Activated CD4-positive, alpha-beta T cell treated with anti-CD3 and anti-CD28 coated beads for 1 hour (primary cell): ENCODE results near the gene B3GNT7.
"Not testable (repeated sequence)": the region's sequence is repeated elsewhere in the genome, so short reads cannot be mapped to it uniquely, and the experiment has no call there.

ENCODE experiments used
- DNase-seq: peaks from one replicate; pipeline ENCODE4 v3.0.0-alpha.2; 2020

The B3GNT7 gene

DNA sequence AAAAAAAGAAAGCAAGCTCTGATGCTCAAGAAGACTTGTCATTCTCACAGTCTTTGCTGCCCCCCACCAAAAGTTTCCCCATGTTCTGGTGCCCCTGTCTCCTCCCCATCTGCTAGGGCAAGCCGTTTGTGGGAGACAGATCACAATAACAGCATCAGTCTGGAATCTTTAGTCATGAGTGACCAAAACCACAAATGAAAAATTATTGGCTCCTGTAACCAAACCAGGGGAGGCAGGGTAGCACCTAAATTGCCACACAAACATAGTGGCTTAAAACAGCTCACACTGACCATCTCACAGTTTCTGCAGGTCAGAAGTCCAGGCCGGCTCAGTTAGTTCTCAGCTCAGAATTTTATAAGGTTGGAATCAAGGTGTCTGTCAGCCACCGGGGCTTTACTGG is 9.1 kb upstream of the B3GNT7 start:
- DNase-seq = no peak

GRCh38 chr2:231387904-231388724 is 7.4 kb upstream of the B3GNT7 start:
- no peak for DNase-seq

DNA sequence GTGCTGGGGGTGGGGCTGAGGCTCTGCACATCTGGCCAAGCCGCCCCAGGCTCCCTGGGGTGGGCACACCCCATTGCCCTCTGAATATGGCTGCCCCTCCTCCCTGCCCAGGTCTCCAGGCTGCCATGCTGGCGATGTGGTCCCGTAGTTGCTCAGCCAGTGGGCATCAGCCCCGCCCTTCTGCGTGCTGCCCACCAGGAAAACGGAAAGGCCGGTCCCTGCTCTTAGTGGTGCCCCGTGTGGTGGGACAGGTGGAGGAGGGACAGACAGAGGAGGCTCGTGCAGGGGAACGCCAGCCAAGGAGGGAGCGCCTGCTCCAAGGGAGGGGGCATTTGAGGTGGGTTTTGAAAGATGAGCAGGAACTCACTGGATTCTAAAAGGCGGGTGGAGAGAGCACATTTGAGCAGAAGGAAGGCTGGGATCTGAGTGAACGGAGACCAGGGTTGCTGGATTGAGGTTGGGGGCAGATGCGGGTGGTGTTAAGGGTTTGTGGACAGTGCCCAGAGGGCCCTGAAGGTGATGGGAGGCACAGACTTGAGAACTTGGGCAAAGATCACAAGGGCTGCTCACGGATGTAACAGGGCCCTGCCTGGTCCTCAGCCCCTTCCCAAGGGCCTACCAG is 6.7 kb upstream of the B3GNT7 start:
- DNase-seq = no peak

GRCh38 chr2:231390667-231391066 is 4.8 kb upstream of the B3GNT7 start:
- DNase-seq = no peak

DNA sequence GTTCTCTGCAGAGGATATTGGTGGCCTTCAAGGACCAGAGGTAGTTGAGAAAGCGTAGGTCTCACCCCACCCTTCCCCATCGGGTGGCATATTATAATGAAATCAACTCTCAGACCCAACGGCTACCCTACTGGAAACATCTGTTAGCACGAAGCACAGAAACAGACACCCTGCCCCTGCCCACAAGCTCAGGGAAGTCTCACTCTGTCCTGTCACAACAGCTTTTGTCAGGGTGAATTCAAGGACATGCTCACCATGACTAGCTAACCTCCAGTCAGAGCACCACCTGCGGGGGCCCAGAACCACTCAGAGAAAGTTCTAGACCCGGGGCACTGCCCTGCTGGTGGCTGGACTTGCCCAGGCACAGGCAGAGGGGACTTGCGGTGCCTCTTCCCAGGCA is 3.5 kb upstream of the B3GNT7 start:
- DNase-seq = no peak

GRCh38 chr2:231392431-231393148 is 2.9 kb upstream of the B3GNT7 start:
- no peak for DNase-seq

DNA sequence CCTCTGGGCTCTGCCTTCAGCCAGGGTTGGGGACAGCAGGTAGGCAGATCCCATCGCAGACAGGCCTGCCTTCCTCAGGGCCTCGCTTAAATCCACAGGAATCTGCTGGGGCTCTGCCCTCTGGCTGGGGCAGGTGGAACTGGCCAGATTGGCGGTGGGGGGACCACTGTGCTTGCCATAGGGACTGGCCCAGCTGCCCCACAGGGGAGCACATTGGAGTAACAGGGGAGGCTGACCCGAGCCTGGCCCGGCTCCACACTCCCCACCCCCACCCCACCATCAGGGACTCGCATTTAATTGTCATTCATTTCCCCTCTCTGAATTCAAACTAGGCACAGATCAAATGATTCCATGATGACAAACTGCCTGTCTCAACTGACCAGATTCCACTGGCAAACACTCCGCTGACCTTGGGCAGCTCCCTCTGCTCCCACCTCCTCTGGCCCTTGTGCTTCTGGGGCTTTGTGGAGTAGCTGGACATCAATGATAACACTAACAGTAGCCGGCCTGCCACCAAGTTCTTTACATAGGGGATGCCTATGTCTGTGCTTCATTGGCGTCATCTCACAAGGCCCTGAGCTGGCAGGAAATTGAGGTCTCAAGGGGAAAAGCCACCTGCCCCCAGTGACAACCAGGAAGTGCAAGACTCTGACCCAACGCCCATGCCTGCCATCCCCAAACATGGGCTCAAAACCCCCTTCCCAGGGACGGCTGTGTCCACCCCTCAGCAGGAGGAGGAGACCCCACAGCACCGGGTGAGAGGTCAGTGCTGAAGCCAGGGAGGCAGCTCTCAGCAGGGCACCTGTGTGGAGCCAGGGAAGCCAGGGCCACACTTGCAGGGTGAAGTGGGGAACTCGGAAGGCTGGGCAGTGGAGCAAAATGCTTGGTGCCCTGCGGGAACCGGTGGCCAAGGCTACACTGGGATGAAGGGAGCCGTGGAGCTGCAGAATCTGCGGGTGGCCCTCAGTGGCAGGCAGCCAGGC is 2.1 kb upstream of the B3GNT7 start:
- DNase-seq = no peak

- DNase-seq = no peak
These were observed 1.0 kb upstream of the B3GNT7 start for GRCh38 chr2:231394211-231395141.

- no peak for DNase-seq
These were observed 730 bp downstream of the B3GNT7 start for GRCh38 chr2:231396058-231396821.

GRCh38 chr2:231397011-231397927 is 1.8 kb downstream of the B3GNT7 start:
- DNase-seq = no peak

DNA sequence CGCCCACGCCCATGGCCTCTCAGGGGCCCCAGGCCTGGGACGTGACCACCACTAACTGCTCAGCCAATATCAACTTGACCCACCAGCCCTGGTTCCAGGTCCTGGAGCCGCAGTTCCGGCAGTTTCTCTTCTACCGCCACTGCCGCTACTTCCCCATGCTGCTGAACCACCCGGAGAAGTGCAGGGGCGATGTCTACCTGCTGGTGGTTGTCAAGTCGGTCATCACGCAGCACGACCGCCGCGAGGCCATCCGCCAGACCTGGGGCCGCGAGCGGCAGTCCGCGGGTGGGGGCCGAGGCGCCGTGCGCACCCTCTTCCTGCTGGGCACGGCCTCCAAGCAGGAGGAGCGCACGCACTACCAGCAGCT is 2.4 kb downstream of the B3GNT7 start:
- no peak for DNase-seq

GRCh38 chr2:231398585-231398984 is 3.1 kb downstream of the B3GNT7 start:
- no peak for DNase-seq

GRCh38 chr2:231399046-231399852 is 3.7 kb downstream of the B3GNT7 start:
- no peak for DNase-seq

DNA sequence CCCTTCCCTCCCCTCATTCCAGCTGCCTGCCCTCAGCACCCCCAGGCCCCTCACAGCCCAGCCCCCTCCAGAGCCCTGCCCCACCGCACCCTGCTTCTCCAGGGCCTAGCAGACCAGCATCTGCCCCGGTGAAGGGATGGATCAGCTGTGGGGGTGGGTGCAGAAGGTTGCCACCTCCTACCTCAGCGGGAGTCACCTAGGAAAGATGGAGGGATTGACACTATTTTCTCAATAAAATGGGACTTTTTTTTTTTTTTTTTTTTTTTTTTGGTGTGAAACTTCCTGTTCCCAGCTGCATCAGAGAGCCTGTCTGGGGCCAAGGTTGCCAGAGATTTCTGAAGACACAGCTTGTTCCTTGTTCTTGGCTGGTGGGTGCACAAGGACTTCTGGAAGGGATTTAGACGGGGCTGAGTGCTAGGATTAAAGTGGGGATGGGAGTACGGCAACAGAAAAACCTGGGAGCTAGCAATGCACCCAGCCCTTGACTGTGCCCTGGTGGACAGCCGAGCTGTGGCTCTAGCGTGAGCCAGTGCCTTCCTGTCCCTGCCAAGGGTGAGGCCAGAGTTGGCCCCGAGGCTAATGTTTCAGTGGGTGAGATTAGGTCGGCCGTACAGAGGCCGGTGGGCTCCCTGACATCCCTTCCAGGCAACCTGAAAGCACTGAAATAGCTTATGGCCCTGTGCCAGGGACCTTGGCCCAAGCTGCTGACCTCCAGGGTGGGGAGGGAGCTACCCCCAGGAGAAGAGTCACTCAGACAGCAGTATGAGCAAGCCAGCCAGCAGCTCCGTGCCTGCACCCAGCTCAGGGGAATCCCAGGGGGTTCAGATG is 4.6 kb downstream of the B3GNT7 start:
- no peak for DNase-seq

DNA sequence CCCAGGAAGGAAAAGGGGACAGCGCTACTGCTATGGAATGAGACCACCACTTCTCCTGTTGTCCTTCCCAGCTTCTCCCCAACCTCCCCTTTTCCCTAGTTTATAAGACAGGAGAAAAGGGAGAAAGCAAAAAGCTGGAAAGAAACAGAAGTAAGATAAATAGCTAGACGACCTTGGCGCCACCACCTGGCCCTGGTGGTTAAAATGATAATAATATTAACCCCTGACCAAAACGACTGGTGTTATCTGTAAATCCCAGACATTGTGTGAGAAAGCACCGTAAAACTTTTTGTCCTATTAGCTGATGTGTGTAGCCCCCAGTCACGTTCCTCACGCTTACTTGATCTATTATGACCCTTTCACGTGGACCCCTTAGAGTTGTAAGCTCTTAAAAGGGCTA is 5.2 kb downstream of the B3GNT7 start:
- not testable (repeated sequence) for DNase-seq

GRCh38 chr2:231401101-231401500 is 5.6 kb downstream of the B3GNT7 start:
- DNase-seq = not testable (repeated sequence)

DNA sequence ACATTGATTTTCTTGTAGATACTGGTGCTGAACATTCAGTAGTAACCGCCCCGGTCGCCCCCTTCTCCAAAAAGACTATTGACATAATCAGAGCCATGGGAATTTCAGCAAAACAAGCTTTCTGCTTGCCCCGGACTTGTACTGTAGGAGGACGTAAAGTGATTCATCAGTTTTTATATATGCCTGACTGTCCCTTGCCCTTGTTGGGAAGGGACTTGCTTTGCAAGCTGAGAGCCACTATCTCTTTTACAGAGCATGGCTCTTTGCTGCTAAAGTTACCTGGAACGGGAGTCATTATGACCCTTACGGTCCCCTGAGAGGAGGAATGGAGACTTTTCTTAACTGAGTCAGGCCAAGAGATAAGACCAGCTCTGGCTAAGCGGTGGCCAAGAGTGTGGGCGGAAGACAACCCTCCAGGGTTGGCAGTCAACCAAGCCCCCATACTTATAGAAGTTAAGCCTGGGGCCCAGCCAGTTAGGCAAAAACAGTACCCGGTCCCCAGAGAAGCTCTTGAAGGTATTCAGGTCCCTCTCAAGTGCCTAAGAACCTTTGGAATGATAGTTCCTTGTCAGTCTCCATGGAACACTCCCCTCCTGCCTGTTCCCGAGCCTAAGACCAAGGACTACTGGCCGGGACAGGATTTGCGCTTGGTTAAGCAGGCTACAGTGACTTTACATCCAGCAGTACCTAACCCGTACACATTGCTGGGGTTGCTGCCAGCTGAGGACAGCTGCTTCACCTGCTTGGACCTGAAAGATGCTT is 8.1 kb downstream of the B3GNT7 start:
- DNase-seq = not testable (repeated sequence)
